ENCODE results near the gene SORBS2. TPM values are rescaled to one million over a fixed set of nuclear protein-coding genes. Genes with fewer than 3 reads are reported as not detected.
A peak's percentile ranks its signal among the peaks of the same experiment; 100 is the strongest.

Gene SORBS2
- total RNA-seq, 1 experiment from 2014 or later: 44.5 TPM

GRCh38 chr4:185825737-185826136 lies 13.7 kb upstream of the SORBS2 start (continued):
- TF ChIP-seq TCF7 (CRISPR knock-in tag; IDR thresholded peaks at IDR 0.05; ENCODE audit: low read depth) (no peak), TEAD1 (CRISPR knock-in tag; IDR thresholded peaks at IDR 0.05) (no peak), OVOL2 (CRISPR knock-in tag; IDR thresholded peaks at IDR 0.05; ENCODE audit: borderline replicate concordance) (no peak), CTCF (IDR thresholded peaks at IDR 0.05) (no peak), KAT7 (CRISPR knock-in tag; IDR thresholded peaks at IDR 0.05; ENCODE audit: borderline replicate concordance) (no peak), ZNF138 (CRISPR knock-in tag; conservative IDR thresholded peaks at IDR 0.05) (no peak)

- ChIA-PET POLR2A (no interaction called here), CTCF (interaction anchor here (0.7 kb wide), 1 partner anchor 24 kb away, joined by 4 read pairs; no protein-coding TSS in a partner anchor)
- Mint-ChIP-seq H3K4me1 (peaks cover 34% of the 10 kb centered on the region), H3K36me3 (no peaks in the 10 kb centered on the region; the same call in 1 of the 2 replicates), H3K9me3 (peaks cover 9% of the 10 kb centered on the region; the same call in 1 of the 2 replicates), H3K27me3 (ENCODE audit: low read depth) (no peaks in the 10 kb centered on the region), H3K4me3 (no peak overlapping the region), H3K27ac (no peak overlapping the region)
- no peak for DNase-seq (ENCODE audit: low spot score)
- TF ChIP-seq ZNF416 (CRISPR knock-in tag; IDR thresholded peaks at IDR 0.05) (no peak), NFATC4 (CRISPR knock-in tag; IDR thresholded peaks at IDR 0.05) (no peak), MYBL2 (CRISPR knock-in tag; IDR thresholded peaks at IDR 0.05) (no peak), USF1 (CRISPR knock-in tag; IDR thresholded peaks at IDR 0.05) (no peak), ETV6 (CRISPR knock-in tag; IDR thresholded peaks at IDR 0.05) (no peak), SMAD3 (CRISPR knock-in tag; IDR thresholded peaks at IDR 0.05; ENCODE audit: borderline replicate concordance) (no peak), GRHL2 (CRISPR knock-in tag; IDR thresholded peaks at IDR 0.05; ENCODE audit: insufficient replicate concordance, severe bottlenecking) (no peak), ZBTB43 (CRISPR knock-in tag; IDR thresholded peaks at IDR 0.05) (no peak), ZNF425 (CRISPR knock-in tag; conservative IDR thresholded peaks at IDR 0.05) (no peak), ZMAT4 (CRISPR knock-in tag; IDR thresholded peaks at IDR 0.05) (no peak), ZNF396 (CRISPR knock-in tag; IDR thresholded peaks at IDR 0.05; ENCODE audit: borderline replicate concordance) (no peak), AFF4 (CRISPR knock-in tag; IDR thresholded peaks at IDR 0.05; ENCODE audit: borderline replicate concordance) (no peak), PRDM15 (CRISPR knock-in tag; IDR thresholded peaks at IDR 0.05) (no peak), NR3C1 (CRISPR knock-in tag; conservative IDR thresholded peaks at IDR 0.05; ENCODE audit: low read depth) (no peak)
- 0 out of 2 replicates have a peak, but pooled peaks have one; percentile 16 for ATAC-seq
Observed at GRCh38 chr4:185822791-185823190, 10.8 kb upstream of the SORBS2 start.

All from WTC11 (cell line).